ENCODE measurements around the gene RPUSD4. TPM values are rescaled to one million over a fixed set of nuclear protein-coding genes. Genes with fewer than 3 reads are reported as not detected.

RPUSD4 gene
- 15.2 and 18.0 TPM in 2 replicates for total RNA-seq

GRCh38 chr11:126211236-126212088 lies at the start of gene RPUSD4, which contains the start of gene FAM118B:
Gene RPUSD4, minus strand, starts transcription at chr11:126211650. Its CDS starts 12 bp downstream, at chr11:126211638.
Gene FAM118B, plus strand, starts transcription at chr11:126211782. Its CDS starts 23,220 bp downstream, at chr11:126235002.

Other genes with a start within 250 kb of the RPUSD4 start
- gene CDON, start 148.8 kb downstream of the RPUSD4 start, total RNA-seq = 4.7 and 7.4 TPM in 2 replicates
- gene FAM118B, start 132 bp upstream of the RPUSD4 start, total RNA-seq = 16.5 and 17.6 TPM in 2 replicates
- gene SRPRA, start 57.2 kb upstream of the RPUSD4 start, total RNA-seq = 61.5 and 82.9 TPM in 2 replicates
- gene FOXRED1, start 57.5 kb upstream of the RPUSD4 start, total RNA-seq = 12.9 and 38.8 TPM in 2 replicates
- 4.4 and 6.7 TPM in 2 replicates for gene TIRAP, start 71.4 kb upstream of the RPUSD4 start, total RNA-seq
- gene DCPS, start 92.4 kb upstream of the RPUSD4 start, total RNA-seq = 14.1 and 24.6 TPM in 2 replicates
- 24.4 and 32.3 TPM in 2 replicates for gene ST3GAL4, start 144.0 kb upstream of the RPUSD4 start, total RNA-seq